K562 (cell line): ENCODE measurements around the gene PEAR1. TPM values are rescaled to one million over a fixed set of nuclear protein-coding genes. Genes with fewer than 3 reads are reported as not detected.

Source experiments
- BRCA1 ChIP-seq, 2 experiments: fragments of 450-650 bp in 1 of 2; sonication (generic) in 1 of 2; formaldehyde crosslinking in 1 of 2; IDR thresholded peaks; 2 replicates each; pipeline versions ENCODE4 v1.5.0 to v1.6.1; 2017 to 2020; ENCODE audit warnings: mild to moderate bottlenecking in 1 of 2, missing genetic modification reagents in 1 of 2
- DIDO1 ChIP-seq: fragments of 450-650 bp; IDR thresholded peaks from 2 replicates; pipeline ENCODE4 v1.6.1; 2016; ENCODE audit warnings: low read depth, missing biosample characterization, missing genetic modification characterization
- MBD1 ChIP-seq: fragments of 250-450 bp; sonication (Bioruptor Pico); IDR thresholded peaks from 2 replicates; pipeline ENCODE4 v1.8.0; 2022; ENCODE audit warnings: inconsistent platforms
- MLLT1 ChIP-seq, 2 experiments: fragments of 450-650 bp; IDR thresholded peaks; 2 replicates each; pipeline ENCODE4 v1.6.1; 2016
- NELFE ChIP-seq: IDR thresholded peaks from 2 replicates; pipeline ENCODE4 v1.6.1; 2011; ENCODE audit warnings: mild to moderate bottlenecking; ENCODE audit not compliant: insufficient read depth, insufficient read length
- NFE2 ChIP-seq: IDR thresholded peaks from 2 replicates; pipeline ENCODE4 v1.6.1; 2014; ENCODE audit warnings: antibody characterized with exemption, low read depth
- STAT6 ChIP-seq: sonication (generic); formaldehyde crosslinking; IDR thresholded peaks from 2 replicates; pipeline ENCODE4 v1.8.1; 2023; ENCODE audit warnings: mild to moderate bottlenecking, missing genetic modification reagents
- TAL1 ChIP-seq: fragments of 450-650 bp; IDR thresholded peaks from 2 replicates; pipeline ENCODE4 v1.6.1; 2016; ENCODE audit warnings: mild to moderate bottlenecking
- TRIM25 ChIP-seq: fragments of 450-650 bp; IDR thresholded peaks from 2 replicates; pipeline ENCODE4 v1.7.0; 2016; ENCODE audit warnings: borderline replicate concordance
- WHSC1 ChIP-seq: IDR thresholded peaks from one replicate; pipeline ENCODE4 v1.6.1; 2012; ENCODE audit warnings: low read length, control low read depth, inconsistent platforms
- ZBTB5 ChIP-seq: fragments of 450-650 bp; IDR thresholded peaks from 2 replicates; pipeline ENCODE4 v1.6.1; 2017; ENCODE audit warnings: antibody characterized with exemption
- ZC3H11A ChIP-seq: IDR thresholded peaks from 2 replicates; pipeline ENCODE4 v1.6.1; 2012; ENCODE audit warnings: low read depth, low read length, improper control_type of control experiment
- ZNF146 ChIP-seq: IDR thresholded peaks from one replicate; pipeline ENCODE4 v1.6.1; 2018; ENCODE audit warnings: missing compliant biosample characterization; ENCODE audit not compliant: unreplicated experiment
- ZNF408 ChIP-seq: fragments of 250-450 bp; sonication (Bioruptor Pico); IDR thresholded peaks from 2 replicates; pipeline ENCODE4 v1.4.0; 2020; ENCODE audit warnings: low read depth, mild to moderate bottlenecking, moderate library complexity
- ZNF584 ChIP-seq: fragments of 200-800 bp; sonication (Bioruptor generic); IDR thresholded peaks from 2 replicates; pipeline ENCODE4 v1.6.1; 2016; ENCODE audit warnings: low read depth, mild to moderate bottlenecking, missing genetic modification characterization, missing compliant biosample characterization
- ZNF740 ChIP-seq, 3 experiments: fragments of 200-800 bp in 1 of 3; sonication (Bioruptor generic) in 1 of 3; sonication (generic) in 1 of 3; formaldehyde crosslinking in 1 of 3; IDR thresholded peaks; 2 replicates each; pipeline versions ENCODE4 v1.6.1 to v1.8.0; 2016 to 2022; ENCODE audit warnings: mild to moderate bottlenecking in 2 of 3, missing compliant biosample characterization in 2 of 3, missing genetic modification characterization in 2 of 3, missing genetic modification reagents in 1 of 3
- polyA plus RNA-seq, 8 experiments: library from polyadenylated mRNA; depleted of rRNA in 4 of 8; stranded (reverse) in 5 of 8; unstranded in 3 of 8; fragments of >200 nt; fragmentation: Nextera tagmentation in 2 of 8; fragmentation: Illumina TruSeq in 1 of 8; extraction: Ambion mirVana in 2 of 8; extraction: Trizol in 1 of 8; gene quantifications; 2 replicates each; pipeline versions ENCODE4 v1.2.1 to v1.2.3, GENCODE V29; 2011 to 2014; ENCODE audit warnings: inconsistent platforms in 1 of 8, missing spikeins in 1 of 8
- total RNA-seq, 7 experiments: library from RNA; depleted of rRNA in 6 of 7; stranded (reverse); fragments of >200 nt in 6 of 7; fragmentation: Illumina TruSeq in 2 of 7; extraction: Trizol in 2 of 7; gene quantifications; 2 replicates each; pipeline versions ENCODE4 v1.2.1 to v1.2.3, GENCODE V29; 2011 to 2021; ENCODE audit warnings: low replicate concordance in 1 of 7

The PEAR1 gene
- total and polyA plus RNA-seq, 9 of the 15 experiments (the other 6 are each of a cell fraction or from before 2014, with no cell fraction given): 0.87 to 13.9 (median 6.1) TPM

GRCh38 chr1:156958247-156958714 is 64.8 kb downstream of the PEAR1 start (continued):
- no peak for TF ChIP-seq MBD1 (CRISPR knock-in tag)
- TF ChIP-seq ZBTB5: no peak
- no peak for TF ChIP-seq ZNF740 (CRISPR knock-in tag; IDR thresholded peaks at IDR 0.05)
- TF ChIP-seq ZNF740 (tag; IDR thresholded peaks at IDR 0.05): no peak
- TF ChIP-seq ZNF408 (CRISPR knock-in tag): no peak
- no peak for TF ChIP-seq DIDO1 (tag)
- TF ChIP-seq TRIM25: no peak
- TF ChIP-seq ZNF584: peak; percentile 93
- TF ChIP-seq NFE2: peak; percentile 46; the same call in 1 of the 2 replicates
- TF ChIP-seq TAL1: peak; percentile 96
- TF ChIP-seq WHSC1: no peak
- TF ChIP-seq BRCA1 (IDR thresholded peaks at IDR 0.05): no peak
- no peak for TF ChIP-seq BRCA1 (CRISPR knock-in tag; IDR thresholded peaks at IDR 0.05)
- no peak for TF ChIP-seq ZC3H11A
- TF ChIP-seq NELFE: no peak
- TF ChIP-seq MLLT1 (IDR thresholded peaks at IDR 0.05): peak in 1 of 2 experiments; percentile 96; a peak in 2 of 4 replicates
- no peak for TF ChIP-seq ZNF146 (CRISPR knock-in tag)
- no peak for TF ChIP-seq STAT6 (CRISPR knock-in tag)
